GM21360 (cell line): ENCODE measurements around the gene LITAF.

ENCODE experiments used
- ATAC-seq: cut with Tn5 transposase; IDR thresholded peaks from one replicate; pipeline ENCODE4 v1.9.1; 2021; ENCODE audit warnings: mild to moderate bottlenecking, moderate library complexity; ENCODE audit not compliant: unreplicated experiment

Gene LITAF

GRCh38 chr16:11497851-11498289 lies 88.8 kb downstream of the LITAF start:
- no peak for ATAC-seq
